Adrenal gland (tissue), 5 donors: ENCODE results near the gene MCM6.

ENCODE experiments used
- CTCF ChIP-seq, 6 experiments: fragments of 450-650 bp in 4 of 6; fragments of 200-600 bp in 2 of 6; sonication (generic) in 1 of 6; IDR thresholded peaks; 1 replicate in 5 of 6; 2 replicates in 1 of 6; pipeline versions ENCODE4 v1.5.1 to v1.8.0; 2016 to 2021; ENCODE audit warnings: antibody characterized with exemption in 6 of 6, mild to moderate bottlenecking in 2 of 6, moderate library complexity in 1 of 6
- POLR2A ChIP-seq, 2 donors: fragments of 450-650 bp; IDR thresholded peaks; one replicate each; pipeline ENCODE4 v1.6.1; 2017; ENCODE audit warnings: antibody characterized with exemption in 2 of 2, mild to moderate bottlenecking in 2 of 2, moderate library complexity in 1 of 2
- donor health status: DM: no; HTN: no; CAD: no.

GRCh38 chr2:135802350-135802749 is 73.9 kb downstream of the MCM6 start:
- TF ChIP-seq POLR2A (IDR thresholded peaks at IDR 0.05) = no peak
- no peak for TF ChIP-seq CTCF (IDR thresholded peaks at IDR 0.05)
